ENCODE data around the gene NEK10. TPM values are rescaled to one million over a fixed set of nuclear protein-coding genes. Genes with fewer than 3 reads are reported as not detected.

NEK10 gene
- total RNA-seq, 1 experiment from 2014 or later = 5.7 TPM

GRCh38 chr3:27134171-27134796 lies 234.9 kb downstream of the NEK10 start:
- DNase-seq (ENCODE audit: low read depth, low spot score) (peak; percentile 51), ATAC-seq (peak; percentile 89)
- TF ChIP-seq REST (IDR thresholded peaks at IDR 0.05; ENCODE audit: insufficient read depth in 1 of 2, low read depth in 2 of 2, low read length in 1 of 2) (no peak), SIN3A (IDR thresholded peaks at IDR 0.05; ENCODE audit: borderline replicate concordance, insufficient read depth, low read depth, low read length) (no peak), TCF7L2 (IDR thresholded peaks at IDR 0.05; ENCODE audit: low read depth, low read length) (no peak), POLR2AphosphoS5 (IDR thresholded peaks at IDR 0.05; ENCODE audit: low read depth, low read length) (no peak), CTCF (IDR thresholded peaks at IDR 0.05) (peak; percentile 88)
- H3K36me3 ChIP-seq (ENCODE audit: control insufficient read depth, insufficient read depth, low read length) = no peaks in the 10 kb centered on the region
- no peaks in the 10 kb centered on the region for H3K9me3 ChIP-seq (ENCODE audit: control insufficient read depth, insufficient read depth, low read depth, low read length)
- in situ Hi-C loops (cut with HindIII; ENCODE audit: low pct_unique_long_range_greater_than_20kb, low sequenced_read_pairs) (no loop called here), intact Hi-C loops (cut with micrococcal nuclease; ENCODE audit: unreplicated experiment) (loop anchor here (1.0 kb wide), 1 partner anchor 119 kb away; no protein-coding TSS in a partner anchor)
- ChIA-PET CTCF (interaction anchor here (1.4 to 1.7 kb wide), 2 partner anchors 119 to 224 kb away, joined by 3 to 11 read pairs; no protein-coding TSS in a partner anchor), POLR2A (no interaction called here)
- H3K4me1 ChIP-seq (ENCODE audit: control insufficient read depth, insufficient read depth, low read length) = no peaks in the 10 kb centered on the region
- H3K27ac ChIP-seq (ENCODE audit: low read length) = no peak overlapping the region
- no peaks in the 10 kb centered on the region for H3K27me3 ChIP-seq (ENCODE audit: control insufficient read depth, insufficient read depth, low read length)
- no peak overlapping the region for H3K4me3 ChIP-seq (ENCODE audit: low read depth in 2 of 2, low read length in 2 of 2)
- BruUV-seq (replicated peaks) = no TSS peak

GRCh38 chr3:27133060-27133459 lies 236.1 kb downstream of the NEK10 start:
- CTCF ChIA-PET = no interaction called here
- Histone ChIP-seq H3K4me3 (ENCODE audit: low read depth in 2 of 2, low read length in 2 of 2) (no peak overlapping the region), H3K9me3 (ENCODE audit: control insufficient read depth, insufficient read depth, low read depth, low read length) (no peaks in the 10 kb centered on the region), H3K4me1 (ENCODE audit: control insufficient read depth, insufficient read depth, low read length) (no peaks in the 10 kb centered on the region), H3K27ac (ENCODE audit: low read length) (no peak overlapping the region), H3K27me3 (ENCODE audit: control insufficient read depth, insufficient read depth, low read length) (no peaks in the 10 kb centered on the region), H3K36me3 (ENCODE audit: control insufficient read depth, insufficient read depth, low read length) (no peaks in the 10 kb centered on the region)
- BruUV-seq (replicated peaks) = no TSS peak
- TF ChIP-seq REST (IDR thresholded peaks at IDR 0.05; ENCODE audit: insufficient read depth in 1 of 2, low read depth in 2 of 2, low read length in 1 of 2) (no peak), TCF7L2 (IDR thresholded peaks at IDR 0.05; ENCODE audit: low read depth, low read length) (no peak), POLR2AphosphoS5 (IDR thresholded peaks at IDR 0.05; ENCODE audit: low read depth, low read length) (no peak), CTCF (IDR thresholded peaks at IDR 0.05) (no peak), SIN3A (IDR thresholded peaks at IDR 0.05; ENCODE audit: borderline replicate concordance, insufficient read depth, low read depth, low read length) (no peak)
- ATAC-seq (no peak), DNase-seq (ENCODE audit: low read depth, low spot score) (no peak)
- POLR2A ChIA-PET = no interaction called here
- intact Hi-C loops (cut with micrococcal nuclease; ENCODE audit: unreplicated experiment) (no loop called here), in situ Hi-C loops (cut with HindIII; ENCODE audit: low pct_unique_long_range_greater_than_20kb, low sequenced_read_pairs) (no loop called here)

All from Panc1 (cell line).